NCI-H446 (cell line): ENCODE results near the gene TXNDC5.
A peak's percentile ranks its signal among the peaks of the same experiment; 100 is the strongest.
"Not testable (repeated sequence)": the region's sequence is repeated elsewhere in the genome, so short reads cannot be mapped to it uniquely, and the experiment has no call there.

Experiments
- DNase-seq, 2 experiments: peaks; one replicate each; lab custom pipeline; 2025; lab: John Stamatoyannopoulos, UW

TXNDC5 gene

DNA sequence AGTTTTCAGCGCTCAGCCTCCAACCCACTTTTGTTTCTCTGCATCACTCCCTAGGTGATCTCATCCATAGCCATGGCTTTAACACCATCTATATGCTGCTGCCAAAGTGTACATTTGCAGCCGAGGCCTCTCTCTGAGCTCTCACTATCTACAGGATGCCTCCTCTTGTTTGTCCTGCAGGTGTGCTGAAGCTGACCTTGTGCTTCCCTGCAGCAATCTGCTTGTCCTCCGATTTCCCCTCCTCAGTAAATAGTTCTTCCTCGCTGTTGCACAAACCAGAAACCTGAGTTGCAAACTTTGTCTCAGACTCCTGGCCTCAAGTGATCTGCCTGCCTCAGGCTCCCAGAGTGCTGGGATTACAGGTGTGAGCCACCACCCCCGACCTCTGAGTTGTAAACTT is 3.7 kb upstream of the TXNDC5 start:
- DNase-seq, result no peak

DNA sequence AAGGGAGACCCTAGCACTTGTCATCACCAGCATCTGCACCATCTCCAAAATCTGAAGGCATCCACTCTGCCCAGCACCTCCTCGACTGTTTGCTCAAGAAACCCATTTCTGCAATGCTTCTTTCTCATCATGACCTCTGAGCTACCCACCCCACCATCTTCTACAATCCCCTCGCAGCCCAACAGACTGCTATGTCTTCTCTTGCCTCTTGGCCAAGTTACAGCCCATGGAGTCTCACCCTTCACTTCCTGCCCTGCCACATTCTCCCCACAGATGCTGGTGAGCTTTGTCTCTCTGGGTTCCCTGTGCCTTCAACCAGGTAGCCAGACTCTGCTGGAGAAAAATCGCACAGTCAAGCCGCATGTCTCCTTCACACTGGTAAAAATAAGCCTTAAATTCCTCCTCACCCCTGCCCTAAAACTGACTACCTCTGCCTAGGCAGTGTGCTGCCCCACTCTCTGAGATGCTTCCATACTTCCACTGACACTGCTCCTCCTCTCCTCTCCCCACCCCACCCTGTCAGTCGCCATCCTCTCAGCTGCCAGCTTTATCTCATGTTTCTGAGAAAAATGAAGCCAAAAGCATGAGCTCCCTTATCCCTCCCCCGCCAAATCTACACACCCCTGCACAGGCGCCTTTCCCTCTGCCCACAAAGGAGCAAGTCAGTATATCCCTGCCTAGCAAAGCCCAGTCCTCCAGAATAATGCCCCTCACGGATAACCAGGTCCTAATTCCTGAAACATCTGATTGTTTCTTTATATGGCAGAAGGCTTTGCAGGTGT is 2.3 kb upstream of the TXNDC5 start:
- no peak for DNase-seq

DNA sequence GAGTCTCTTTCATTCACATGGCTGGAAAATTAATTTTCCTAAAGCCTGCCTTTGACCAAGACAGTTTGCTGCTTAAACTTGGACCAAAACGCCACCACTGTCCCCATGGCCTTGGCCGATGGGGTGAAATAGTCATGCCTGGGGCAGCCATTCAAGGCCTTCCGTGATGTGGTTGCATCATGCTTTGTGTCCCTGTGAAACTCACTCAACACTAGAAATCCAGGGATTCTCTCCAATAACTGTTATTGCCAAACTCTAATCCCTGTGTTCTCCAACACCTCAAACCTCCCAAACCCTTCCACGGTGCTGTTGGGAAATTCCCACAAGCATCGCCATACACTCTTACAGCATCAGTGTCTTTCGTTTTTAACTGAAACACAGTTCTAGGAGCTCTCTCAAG is 1.4 kb upstream of the TXNDC5 start:
- no peak for DNase-seq

DNA sequence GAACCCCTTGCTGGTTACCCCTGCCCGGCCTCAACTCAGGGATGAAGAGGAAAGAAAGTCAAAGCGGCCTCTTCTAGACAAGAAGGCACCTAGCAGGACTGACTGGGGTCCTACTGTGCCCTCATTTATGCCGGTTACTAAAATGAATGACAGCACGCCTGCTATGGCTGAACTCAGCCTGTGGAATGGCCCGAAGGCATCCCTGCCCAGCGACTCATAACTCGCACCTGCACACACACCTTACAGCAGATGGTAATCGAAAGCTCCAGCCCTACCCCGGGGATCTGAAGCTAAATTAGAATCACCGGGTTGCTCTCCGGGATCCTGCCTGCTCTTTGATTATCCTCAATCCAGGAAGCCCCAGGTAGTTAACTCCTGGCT is 747 bp upstream of the TXNDC5 start:
- no peak for DNase-seq

DNA sequence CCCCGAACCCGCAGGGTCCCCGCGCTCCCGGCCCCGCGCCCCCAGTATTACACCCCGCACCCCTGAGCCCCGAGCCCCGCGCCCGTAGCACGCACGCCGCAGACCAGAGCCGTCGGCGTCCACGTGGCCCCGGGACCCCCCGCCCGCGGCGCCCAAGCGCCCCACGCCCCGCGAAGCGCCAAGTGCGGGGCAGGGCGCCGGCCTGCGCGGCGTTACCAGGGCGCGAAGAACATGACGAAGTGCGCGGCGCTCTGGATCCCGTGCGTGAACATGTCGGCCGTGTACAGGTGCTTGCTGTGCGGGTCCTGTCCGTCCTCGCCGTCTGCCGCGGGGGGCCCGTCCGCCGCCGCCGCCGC is 312 bp downstream of the TXNDC5 start:
- peak in 1 of 2 experiments; percentile 55 for DNase-seq

DNA sequence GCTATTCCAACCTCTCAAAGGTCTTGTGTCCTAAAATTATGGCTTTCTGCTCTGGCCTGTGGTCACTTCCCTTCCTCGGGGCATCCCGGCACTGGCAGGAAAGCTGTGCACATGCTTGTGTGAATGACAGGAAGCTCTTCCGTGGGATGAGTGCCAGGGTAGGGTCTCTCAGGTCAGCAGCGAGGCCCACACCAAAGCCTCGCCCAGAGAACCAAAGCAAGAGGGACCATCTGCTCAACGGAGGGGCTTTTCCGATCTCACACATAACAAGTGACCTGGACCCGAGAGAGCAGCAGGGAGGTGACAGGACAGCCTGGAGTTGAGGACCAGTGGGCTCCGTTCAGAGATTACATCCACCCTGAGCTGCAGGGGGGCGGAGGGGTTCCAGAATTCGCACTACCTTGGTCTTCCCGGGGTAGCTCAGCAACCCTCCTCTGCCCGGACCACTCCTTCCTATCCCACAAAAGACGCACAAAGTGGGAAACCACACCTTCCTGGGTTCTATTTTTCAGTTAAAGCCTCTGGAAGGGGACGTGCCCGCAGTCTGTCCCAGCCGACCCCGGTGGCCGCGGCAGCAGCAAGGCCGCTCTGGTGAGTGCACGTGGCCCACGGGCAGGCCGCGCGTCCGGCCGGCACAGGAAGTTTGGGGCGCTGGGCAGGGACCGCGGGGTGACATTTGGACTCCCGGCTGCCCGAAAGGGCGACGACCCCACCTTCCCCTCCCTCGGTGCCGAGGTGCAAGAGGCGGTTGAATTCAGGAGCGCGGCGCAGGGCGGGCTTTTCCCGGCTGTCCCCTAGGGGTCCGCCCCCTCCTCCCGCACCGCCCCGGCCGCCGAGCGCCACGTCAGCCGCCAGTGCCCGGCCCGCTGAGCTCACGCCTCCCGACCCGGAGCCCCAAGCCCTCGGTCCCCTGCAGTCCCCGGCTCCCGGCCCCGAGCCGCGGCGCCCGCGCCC is 988 bp downstream of the TXNDC5 start:
- peak in 1 of 2 experiments; percentile 60 for DNase-seq

DNA sequence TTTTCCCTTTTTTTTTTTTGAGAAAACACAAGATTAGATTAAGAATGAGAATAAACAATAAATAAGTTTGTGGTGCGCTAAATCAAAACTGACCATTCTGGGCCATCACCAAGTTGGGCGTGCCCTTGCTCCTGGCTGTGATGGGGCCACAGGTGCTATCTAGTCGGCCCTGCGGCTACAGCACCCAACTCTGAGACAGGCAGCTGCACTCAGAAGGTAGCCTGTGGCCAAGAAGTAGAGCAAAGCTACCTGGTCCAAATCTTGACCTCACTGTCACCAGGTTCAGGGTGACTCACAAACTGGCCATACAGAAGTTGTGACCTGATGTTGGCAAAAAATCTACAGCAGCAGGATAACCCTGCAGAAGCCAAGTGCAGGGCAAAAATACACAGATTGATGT is 3.4 kb downstream of the TXNDC5 start:
- no peak for DNase-seq

DNA sequence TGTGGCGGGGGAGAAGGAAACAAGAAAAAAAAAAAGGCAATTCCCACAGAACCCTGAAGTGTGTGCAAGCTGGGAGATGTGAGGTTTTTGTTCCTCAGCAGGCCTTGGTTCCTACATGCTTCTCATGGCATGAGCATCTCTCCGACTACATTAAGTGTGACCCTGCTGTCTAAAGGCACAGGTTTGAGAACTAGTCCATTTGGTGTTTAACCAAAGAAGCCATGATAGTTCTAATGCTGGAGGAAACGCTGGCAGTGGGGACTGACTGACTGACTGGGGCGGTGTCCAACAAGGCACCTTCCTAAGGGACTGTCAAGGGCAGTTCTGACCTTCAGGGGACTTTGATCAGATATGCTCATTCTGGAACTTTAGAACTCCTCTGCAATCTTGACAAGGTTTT is 3.8 kb downstream of the TXNDC5 start:
- no peak for DNase-seq

DNA sequence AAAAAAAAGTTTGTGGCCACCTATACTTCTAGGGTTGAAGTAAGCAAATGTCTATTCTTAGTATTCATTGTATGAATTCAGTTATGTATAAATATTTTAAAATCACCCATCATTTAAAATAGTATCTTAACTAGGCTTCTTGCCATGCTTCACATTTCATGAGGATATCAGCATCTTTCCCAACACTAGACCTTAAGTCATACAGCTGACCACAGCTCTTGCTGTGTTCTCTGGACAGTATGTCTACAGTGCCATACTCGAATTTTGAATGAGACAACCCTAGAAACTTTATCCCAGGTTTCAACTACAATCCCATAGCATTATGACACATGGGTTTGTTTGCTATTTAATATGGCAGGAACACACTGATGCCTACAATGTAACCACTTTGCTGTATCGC is 5.2 kb downstream of the TXNDC5 start:
- DNase-seq, result no peak

DNA sequence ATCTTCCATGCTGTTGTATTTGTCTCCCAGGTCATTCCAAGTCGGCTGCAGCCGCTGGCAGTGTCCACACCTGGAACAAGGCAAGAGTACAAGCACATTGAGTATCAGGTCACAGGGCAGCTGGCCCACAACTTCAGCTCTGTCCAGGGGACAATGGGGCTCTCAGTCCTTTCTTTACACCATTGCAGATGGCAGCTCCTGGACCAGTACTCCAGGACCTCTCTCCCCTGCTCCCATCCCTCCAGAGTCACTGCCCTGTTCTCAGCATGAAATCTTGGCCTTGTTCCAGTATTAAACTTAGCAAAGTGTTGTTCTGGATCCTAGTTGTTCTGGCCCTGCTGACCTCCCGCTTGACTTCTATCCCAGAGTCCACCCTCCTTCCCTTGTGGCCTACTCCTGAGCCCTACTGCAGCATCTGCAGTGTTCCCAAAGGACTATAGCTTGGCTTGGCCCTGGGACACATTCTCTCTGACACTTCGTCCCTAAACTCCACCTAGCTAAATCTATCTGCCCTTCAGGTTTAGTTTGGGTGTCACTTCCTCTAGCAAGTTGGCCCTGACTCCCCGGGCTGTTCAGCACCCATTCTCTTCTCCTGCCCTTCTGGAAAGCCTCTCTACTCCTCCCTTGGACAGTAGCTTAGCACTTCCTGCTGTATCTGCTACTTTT is 5.8 kb downstream of the TXNDC5 start:
- DNase-seq, result no peak

DNA sequence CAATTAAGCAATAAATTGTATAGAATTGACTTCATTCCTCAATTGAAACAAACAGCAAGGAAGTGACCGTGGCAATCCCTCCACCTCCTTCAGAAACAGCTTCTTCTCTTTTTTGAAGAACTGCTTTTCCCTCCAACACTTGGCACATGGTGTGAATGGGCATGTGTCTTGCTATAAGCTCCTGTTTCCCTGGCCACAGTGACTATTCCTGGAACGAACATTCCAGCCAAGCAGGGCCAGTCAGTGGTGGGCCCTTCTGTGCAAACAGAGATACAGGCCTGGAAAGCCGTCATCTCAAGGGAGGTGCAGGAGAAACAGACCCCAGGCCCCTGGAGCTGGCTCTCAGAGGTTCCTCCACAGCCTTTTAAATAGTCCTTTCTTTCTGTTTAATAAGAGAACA is 6.9 kb downstream of the TXNDC5 start:
- no peak for DNase-seq

DNA sequence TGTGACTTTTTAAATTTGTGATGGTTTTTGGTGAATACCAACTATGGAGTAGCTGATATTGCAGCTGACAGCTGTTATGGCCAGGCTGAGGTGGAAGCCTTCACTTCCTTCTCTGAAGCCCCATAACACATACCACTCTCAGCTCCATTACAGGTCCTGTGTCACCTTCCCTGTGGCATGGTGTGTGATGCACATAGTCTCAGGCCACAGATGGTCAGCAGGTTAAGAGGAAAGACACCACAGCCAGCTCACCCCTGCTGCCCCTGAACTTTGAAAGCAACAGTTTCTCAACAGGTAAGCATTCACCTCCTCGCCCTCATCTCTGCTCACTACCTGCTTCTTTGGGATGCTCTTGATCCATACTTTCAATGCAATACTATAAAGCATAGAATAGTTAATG is 7.7 kb downstream of the TXNDC5 start:
- no peak for DNase-seq

DNA sequence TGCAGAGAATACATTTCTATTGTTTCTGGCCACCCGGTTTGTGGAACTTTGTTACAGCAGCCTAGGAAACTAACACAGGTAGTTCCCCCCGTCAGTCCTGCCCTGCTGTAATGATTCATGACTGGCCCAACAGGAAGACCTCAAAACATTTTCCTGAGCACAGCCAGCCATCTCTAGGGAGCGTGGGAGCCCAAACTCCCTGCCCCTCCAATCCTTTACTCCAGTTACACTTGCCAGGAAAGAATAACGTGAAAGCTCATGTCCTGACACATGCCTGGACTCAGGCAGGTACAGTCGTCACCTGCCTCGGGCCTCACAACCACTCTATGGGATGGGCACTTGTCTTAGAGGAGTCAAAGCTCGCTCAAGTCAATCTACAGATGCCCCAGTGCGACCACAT is 8.4 kb downstream of the TXNDC5 start:
- DNase-seq, result no peak

DNA sequence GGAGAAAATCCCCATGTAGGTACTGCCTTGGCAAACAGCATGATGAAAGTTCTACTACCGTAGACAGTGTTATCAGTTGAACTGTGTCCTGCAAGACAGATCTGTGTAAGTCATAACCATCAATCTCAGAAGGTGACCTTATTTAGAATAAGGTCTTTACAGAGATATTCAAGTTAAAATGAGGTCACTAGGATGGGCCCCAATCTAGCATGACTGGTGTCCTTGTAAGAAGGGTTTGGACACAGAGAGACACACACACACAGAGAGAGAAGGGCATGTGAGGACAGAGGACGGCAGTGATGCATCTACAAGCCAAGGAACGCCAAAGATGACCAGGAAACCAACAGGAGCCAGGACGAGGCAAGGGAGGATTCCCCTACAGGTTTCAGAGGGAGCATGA is 8.8 kb downstream of the TXNDC5 start:
- DNase-seq, result no peak

DNA sequence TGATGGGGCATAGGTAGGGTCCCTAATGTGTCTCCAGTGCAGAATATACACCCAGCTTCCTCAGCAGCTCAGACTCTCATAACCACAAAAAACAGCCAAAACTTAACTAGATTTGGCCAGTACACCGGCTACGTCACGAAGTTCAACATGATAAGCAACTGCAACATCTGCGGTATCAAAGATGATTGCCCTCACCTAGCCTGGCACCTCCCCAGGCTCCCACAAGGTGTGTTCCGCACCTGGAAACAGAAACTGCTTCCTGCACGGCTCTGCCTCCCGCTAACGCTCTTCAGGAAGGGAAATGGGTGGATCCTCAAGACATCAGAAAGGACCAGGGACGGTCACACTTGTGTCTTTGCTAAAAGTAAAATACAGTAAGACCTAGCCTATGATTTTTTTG is 9.5 kb downstream of the TXNDC5 start:
- DNase-seq, result no peak

DNA sequence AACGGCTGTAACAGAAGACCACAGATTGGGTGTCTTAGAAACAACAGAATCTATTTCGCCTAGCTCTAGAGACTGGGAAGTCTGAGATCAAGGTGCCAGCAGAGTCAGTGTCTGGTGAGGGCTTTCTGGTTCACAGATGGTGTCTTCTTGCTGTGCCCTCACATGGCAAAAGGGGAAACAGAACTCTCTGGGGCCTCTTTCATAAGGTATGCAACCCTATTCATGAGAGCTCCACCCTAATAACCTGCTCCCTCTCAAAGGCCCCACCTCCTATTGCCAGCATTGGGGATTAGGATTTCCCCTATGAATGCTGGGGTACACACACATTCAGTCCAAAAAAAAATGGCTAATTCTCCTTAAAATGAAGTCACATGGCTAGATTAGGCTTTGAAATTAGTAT is 10.0 kb downstream of the TXNDC5 start:
- no peak for DNase-seq

DNA sequence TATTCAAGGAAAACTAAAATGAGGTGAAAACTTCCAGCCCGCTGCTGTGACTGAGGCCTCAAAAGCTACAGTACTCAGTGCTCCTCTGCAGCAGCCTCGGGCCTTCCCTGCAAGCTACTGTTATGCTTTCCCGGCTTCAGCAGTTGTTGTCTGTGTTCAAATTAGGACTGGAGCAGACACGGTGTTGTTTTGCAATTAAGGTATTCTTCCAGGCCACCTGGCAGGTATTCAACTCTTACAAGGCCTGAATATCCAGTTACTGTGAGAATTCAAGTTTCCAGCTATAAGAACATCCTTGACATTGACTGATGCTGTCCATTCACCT is 10.7 kb downstream of the TXNDC5 start:
- no peak for DNase-seq

DNA sequence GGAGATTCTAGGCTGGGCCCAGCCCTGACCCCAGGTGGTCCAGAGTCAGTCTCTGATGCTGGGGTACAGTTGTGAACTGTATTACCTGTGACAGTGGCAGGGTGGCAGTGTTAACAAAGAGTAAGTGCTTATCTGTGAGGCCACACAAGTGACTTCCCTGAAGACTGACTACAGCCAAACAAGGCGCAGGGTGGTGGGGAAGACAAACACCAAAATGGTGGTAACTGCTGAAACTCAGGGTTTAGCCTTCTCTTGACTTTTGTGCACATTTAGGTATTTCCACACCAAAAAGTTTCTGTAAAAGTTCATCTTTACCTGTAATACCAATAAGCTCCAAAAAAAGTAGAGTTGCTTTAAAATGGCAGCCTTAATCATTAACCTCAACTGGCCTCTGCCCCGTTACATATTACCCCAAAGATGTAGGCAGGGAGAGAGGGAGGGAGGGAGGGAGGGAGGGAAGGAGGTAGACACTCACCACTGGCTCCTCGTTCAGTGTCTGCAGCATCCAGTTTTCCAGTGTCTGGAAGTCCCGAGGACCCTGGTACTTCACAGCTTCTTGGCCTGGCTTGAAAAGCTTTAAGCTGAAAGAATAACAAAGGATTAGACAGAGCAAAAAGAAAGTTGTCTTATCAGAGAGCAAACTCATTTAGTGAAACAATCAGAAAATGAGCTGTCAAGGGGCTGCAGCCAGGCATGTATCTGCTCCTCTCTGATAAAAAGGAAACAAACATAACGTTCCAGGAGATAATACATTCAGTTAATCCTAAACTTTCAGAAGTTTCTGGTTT is 11.3 kb downstream of the TXNDC5 start:
- DNase-seq, result no peak

DNA sequence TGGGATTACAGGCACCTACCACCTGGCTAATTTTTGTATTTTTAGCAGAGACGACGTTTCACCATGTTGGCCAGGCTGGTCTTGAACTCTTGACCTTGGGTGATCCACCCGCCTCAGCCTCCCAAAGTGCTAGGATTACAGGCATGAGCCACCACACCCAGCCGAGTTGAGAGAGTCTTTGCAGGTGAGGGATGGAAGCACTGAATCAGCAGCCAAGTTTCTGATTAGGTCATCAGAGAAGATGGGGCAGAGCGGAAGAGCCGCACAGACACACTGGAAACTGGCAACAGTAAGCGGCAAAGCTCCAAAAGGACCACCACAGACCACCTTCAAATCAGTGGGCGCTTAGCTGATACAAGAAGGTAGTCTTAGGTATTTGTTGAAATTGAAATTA is 12.4 kb downstream of the TXNDC5 start:
- DNase-seq, result not testable (repeated sequence)

DNA sequence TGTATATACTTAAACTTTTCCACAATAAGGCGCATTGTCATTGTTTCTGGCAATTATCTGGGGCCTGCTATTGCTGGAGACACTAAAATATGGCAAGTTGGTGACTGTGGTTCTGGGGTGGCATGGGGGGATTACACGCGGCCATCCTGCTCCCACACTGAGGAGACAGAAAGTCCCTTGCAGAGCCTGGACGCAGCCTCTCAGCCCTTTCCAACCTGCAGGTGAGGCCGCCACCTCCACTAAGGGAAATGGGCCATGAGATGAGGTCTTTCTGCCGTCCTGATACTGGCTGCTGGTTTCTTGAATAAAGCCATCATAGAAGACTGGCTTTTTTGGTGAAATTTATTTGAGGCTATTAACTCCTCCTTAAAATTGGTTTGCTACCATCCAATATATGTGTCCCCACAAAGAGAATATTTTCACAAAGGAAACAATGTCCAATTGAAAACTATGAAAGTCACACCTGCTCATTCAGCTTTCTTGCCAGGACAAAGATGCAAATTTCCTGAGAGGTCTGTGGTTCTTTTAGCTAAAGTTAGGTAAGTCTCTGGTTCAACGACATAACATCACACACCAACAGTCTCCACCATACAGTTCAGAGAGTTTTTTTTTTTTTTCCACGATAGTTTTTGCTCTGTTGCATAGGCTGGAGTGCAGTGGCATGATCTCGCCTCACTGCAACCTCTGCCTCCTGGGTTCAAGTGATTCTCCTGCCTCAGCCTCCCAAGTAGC is 13.0 kb downstream of the TXNDC5 start:
- DNase-seq, result no peak

DNA sequence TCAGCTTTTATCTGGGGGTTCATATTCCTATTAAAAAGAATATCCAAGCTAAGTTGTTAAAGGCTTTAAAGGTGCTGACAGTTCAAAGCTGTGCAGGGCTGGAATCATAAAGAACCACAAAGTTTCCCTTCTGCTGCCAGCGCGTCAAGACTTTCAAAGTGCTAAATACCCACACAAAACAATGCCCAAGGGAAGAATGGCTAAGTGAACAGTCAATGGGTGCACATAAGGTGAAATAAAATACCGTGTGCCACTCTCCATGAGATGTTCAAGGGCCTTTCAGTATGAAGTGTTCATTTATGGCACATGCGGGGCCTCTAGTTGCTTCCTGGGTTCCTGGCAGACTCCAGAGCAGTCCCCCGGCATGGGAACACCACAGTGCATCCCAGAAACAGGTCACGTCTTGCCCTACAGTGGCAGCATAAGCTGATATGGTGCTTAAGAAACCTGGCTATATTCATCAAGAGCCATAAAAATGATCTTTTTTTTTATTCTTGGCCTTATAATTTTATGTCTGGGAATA is 14.1 kb downstream of the TXNDC5 start:
- no peak for DNase-seq

DNA sequence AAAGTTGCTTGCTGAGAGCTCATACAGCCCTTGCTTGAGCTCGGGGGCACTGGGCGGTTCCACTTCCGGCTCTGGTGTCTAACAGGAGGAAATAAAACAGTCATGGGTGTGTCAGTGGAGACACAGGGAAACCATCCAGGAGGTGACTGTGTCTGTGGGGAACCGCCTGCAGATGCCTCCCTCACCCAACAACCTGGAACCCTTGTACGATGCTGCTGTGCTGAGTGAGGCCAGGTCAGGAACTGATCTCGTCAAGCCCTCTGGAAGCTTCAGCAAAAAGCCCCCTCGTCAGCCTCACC is 15.5 kb downstream of the TXNDC5 start:
- DNase-seq, result no peak
